Colon (tissue), 2 donors: Measurements from ENCODE around the gene USP49.

Source experiments
- FAIRE-seq: peaks from 2 replicates; lab custom pipeline; 2012; peaks lifted over from hg19 to GRCh38; lab: Jason Lieb, UNC
- donor health status: control.
- donor health status: control.

Gene USP49

DNA sequence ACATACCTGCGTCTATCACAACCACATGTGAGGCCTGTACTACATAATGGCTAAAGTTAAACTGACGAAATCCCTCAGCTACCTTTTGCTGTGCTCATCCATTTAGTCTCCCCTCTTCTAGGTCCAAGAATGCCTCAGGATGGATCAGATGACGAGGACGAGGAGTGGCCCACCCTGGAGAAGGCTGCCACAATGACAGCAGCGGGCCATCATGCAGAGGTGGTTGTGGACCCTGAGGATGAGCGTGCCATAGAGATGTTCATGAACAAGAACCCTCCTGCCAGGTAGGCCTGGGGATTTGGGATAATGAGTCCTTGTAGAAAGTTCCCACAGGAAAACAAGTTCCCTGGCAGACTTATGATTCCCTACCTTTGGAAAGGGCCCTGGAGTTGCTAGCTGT is 32.1 kb upstream of the USP49 start:
- FAIRE-seq: no peak

DNA sequence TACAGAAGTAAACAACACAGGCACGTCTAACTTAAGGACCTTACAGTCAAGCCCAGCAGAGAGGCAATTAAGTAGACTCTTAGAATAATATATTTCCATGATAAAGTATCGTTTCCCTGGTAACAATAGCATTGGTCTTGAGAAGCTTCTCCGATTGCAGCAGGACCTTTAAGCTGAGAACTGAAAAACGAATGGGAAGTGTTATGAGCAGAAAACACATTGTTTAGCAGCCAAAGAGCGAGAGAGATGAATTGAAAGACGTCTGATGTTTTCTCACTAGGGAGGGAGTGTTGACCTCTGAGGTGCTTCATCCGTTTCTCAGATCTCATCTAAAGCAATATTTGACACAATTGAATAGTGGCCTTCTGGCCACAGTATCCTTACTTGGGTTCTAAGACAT is 27.0 kb upstream of the USP49 start:
- no peak for FAIRE-seq

DNA sequence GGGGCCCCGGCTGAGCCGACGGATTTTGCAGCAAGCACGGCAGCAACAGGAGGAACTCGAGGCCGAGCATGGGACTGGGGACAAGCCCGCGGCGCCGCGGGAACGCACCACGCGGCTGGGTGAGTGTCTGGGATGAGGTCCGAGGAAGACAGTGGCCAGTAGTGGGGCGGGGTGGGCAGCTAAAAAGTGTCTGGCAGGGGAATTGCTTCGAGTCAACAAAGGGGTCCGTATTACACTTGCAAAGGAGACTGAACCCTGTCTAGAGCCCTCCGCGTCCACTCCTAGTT is 26.5 kb upstream of the USP49 start:
- FAIRE-seq: no peak

DNA sequence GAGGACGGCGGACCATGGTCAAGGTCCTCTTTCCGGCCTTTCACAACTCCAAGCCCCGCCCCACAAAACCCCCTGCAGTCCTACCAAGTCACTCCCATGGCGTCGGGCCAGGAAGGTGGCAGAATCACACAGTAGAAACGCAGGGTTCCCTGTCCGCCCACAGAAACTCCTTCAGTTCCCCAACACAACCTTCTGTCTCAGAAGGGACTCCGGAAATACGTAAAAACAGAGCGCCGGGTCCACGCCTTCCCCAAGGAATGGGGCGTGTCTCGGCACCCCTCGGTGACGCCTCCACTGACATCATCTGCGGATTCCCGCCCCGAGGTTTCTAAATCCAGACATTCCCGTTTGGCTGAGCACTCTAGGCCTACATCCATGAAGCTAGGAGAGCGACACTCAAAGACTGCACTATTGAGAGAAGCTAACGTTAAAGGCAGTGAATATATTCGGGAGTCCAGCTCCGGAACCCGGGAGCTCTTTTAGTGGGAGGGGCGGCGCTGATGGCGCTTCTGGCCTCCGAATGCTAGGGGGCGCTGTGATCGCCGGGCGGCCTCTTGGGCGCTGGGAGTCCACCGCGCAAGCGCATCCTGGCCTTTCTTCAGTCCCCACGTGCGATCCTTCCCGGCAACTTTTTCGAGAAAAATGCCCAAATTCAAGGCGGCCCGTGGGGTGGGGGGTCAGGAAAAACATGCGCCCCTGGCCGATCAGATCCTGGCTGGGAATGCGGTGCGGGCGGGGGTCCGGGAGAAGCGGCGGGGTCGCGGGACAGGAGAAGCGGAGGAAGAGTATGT is 25.9 kb upstream of the USP49 start, which contains the start of the genes BYSL and MED20:
TSS of gene BYSL (plus strand) at position 579 of the 791 bp plus-strand sequence. CDS start at position 643, 64 bp downstream.
TSS of gene MED20 (minus strand) at position 219 of the 791 bp plus-strand sequence. CDS start at position 98, 121 bp downstream.
- FAIRE-seq: no peak

DNA sequence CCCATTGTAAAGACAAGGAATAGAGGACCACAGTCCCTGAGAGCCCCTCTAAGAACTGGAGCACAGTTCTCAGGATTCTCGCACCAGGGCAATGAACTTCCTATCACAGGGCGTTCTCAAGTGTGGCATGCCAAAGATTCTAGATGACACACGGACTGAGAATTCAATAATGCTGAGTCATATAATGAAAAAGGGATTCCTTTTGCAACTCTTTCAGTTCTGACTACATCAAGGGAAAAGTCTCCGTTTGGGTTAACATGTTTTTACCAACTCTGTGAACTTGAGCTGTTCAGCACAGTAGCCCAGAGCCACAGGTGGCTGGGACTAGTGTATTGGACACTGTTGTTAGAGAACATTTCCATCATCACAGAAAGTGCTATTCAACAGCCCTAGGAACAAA is 22.4 kb upstream of the USP49 start:
- no peak for FAIRE-seq

DNA sequence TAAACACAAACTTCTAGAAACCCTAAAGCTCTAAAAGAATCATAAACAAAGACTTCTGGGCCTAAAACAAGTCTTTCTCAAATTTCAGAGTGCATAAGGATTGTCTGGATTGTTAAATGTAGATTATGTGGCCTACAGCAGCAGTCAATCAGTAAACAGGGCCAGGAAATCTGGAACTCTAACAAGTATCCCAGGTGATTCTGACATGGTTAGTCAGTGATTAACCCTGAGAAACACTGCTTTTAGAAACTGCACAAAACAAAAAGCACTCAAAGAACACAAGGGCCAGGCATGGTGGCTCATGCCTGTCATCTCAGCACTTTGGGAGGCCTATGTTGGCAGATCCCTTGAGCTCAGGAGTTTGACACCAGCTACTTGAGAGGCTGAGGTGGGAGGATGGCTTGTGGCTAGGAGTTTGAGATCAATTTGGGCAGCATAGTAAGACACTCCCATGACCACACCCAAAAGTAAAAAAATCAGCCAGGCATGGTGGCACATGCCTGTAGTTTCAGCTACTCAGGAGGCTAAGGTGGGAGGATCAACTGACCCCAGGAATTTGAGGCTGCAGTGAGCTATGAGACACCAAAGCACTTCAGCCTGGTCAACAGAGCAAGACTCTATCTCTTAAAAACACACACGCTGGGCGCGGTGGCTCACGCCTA is 19.8 kb upstream of the USP49 start:
- FAIRE-seq: no peak

DNA sequence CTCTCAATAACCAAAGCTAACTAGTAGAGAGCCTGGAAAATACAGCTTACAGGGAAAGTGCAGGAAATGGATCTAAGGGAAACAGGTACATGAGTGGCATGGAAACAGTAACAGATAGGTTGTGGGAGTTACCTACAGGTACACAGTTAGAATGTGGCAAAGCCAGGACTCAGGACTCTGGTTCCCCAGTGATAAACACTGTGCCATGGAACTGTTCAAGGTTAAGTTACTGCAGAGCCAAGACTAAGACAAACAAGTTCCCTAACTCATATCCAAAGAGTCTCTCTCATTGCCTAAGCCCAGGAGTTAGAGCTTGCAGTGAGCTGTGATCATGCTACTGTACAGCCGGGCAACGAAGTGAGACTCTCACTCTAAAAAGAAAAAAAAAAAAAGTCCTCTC is 19.2 kb upstream of the USP49 start:
- no peak for FAIRE-seq

DNA sequence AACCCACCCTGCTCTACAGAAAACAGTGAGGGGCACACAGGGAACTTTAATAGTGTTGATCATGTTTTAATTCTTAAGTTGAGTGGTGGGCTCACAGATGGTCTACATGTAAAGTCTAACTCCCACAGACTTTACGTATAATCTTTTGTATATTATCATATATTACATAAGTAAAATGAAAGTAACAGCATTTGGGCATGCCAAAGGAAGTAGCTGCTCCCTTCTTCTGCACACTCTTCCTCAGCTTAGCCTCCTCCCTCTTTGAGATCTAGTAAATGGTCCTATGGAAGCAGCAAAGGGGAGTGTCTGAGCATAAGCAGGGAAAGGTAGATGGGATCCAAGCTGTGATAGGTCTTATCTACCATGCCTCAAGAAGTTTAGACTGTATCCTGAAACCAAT is 14.6 kb upstream of the USP49 start:
- FAIRE-seq: no peak

DNA sequence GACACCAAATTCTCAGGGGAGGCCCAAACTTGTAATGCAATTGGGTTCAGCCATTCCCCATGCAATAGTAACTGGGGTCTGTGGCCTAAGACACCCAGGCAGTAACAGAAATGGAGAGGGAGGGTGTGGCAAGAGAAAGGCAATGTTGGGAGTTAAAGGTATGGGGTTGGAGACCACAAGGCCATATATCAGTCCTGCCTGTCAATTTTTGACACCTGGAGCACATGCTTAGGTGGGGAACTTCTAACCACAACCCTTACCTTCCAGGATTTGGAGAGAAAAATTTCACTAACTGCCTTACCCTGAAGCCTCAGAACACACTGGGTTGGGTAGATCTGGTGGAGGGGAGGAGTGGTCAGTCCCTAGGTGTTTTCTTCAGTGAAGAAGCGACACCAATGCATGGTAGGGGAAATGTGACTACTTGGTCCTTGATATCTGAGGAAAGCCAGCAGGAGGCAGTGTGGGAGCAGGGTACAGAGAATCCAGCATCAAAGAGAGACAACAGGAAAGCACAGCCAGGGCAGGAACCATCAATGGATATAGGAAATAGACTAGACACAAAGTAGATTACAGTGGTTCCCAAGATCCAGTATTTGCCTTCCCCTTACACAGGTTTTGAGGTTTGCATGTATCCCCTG is 6.8 kb upstream of the USP49 start:
- no peak for FAIRE-seq

DNA sequence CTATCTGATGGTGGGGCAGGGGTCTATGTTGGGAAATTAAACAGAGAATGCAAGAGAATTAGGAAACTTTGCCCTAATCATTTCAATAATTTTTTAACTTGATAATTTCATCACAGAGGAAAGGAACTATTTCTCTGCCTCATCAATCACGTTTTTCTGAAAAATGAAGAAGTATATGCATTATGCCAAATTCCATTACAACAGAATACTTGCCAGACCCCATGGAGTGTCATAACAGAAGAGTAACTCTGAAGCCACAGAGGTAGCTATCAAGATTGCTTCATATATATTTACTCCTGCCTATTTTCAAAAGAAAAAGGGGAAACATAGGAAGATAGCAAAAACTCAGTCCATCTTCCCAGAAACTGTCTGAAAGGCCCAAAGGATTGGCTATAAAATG is 5.7 kb upstream of the USP49 start:
- no peak for FAIRE-seq

DNA sequence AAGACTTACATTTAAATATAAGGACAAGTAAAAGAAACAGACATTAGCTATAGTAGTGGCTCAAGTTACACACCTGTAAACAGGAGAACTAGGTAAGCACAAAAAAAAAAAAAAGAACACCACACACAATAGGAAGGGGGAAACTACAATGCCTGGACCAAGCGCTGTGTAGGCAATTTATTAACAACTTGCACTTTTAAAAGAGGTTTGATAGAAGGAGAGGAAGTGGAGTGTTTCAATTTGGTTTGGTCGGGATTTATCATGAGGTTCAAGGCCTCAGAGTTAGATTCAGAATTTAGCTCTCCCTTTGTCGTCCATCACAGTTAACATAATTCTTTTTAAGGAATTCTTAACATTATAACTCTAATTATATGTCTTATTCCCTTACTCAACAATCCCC is 1.1 kb upstream of the USP49 start:
- no peak for FAIRE-seq

DNA sequence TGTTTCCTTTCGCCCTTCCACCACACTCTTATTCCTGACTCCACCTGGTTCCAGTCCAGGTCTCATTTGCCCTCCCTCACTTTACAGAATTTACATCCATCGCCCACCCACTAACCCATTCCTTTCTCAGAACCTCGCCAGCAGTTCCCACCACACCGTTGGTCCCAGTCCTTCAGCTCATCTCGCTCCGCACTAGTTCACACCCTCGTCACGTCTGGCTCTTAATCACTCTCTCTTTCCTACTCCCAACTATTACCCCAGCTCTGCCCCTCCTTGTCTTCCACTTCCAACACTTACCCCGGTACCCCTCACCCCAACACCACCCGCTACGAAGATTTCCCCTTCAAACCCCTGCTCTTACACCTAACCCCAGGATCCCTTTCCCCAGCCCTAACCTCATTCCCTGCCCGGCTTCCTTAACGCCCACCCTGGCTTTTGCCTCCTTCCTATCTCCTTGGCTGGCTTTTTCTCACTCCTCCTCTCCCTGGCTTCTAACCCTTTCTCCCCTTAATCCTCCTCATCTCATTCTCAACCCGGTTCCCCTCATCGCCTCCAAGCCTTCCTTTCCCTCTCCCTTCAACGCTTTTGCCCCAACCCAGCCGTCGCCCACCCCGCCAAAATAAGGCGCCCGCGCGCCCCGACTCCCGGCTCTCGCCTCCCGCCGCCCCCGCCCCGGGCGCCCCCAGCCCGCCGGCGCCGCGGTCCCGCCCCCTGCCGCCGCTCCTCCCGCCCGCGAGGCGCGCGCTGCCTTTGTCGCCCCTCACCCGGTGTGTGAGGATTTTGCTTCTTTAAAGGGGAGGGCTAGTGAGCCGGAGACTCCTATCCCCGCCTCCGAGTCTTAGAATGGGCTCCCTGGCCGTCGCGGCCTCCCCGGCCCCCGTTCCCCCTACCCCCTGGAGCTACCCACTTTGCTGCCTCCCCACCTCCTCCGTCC is 542 bp downstream of the USP49 start:
- no peak for FAIRE-seq

DNA sequence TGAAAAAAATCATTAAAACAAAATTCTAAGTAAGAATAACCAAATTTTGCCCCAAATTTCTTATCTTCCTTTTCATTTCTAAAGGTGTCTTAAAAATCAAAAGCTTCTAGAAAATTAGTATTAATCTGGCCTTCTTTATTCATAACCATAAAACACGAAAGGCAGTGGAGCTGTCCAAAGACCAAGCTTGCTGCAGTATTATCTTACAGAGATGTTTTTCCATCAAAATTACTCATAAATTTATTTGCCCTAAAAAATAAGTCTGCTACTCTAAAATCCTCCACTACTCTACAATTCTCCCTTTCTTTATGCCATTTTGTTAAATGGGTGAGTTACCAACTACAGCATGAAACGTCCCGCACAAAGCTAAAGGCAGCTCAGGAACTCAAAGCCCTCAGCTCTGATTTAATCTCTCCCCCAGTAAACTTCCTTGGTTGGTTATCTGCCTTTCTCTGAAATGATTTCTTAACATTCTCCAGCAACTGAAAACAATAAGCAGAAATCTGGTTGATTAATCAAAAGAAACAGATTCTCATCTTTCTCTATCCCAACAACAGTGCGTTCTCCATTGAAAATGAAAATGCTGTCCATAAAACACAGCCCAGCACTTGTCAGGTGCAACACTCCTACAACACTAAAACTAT is 2.1 kb downstream of the USP49 start:
- FAIRE-seq: no peak

DNA sequence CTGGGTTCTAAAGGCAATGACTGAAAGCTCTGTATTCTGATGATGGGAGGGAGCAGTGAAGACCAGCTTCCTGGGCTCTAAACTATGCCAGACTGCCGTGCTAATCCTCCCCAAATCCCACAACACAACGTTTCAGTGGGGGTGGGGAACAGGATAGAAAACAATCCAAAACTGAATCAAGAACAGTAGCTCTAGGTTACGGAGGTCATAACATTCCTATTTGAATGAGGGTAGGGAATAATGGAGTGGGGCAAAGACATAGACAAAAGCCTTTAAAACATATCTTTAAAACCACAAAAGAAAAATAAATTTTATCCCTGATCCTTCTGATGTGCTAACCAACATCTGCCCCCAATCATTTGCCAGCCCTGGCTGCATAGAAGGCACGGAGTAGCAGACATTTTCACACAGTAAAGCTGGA is 7.8 kb downstream of the USP49 start:
- FAIRE-seq: no peak

DNA sequence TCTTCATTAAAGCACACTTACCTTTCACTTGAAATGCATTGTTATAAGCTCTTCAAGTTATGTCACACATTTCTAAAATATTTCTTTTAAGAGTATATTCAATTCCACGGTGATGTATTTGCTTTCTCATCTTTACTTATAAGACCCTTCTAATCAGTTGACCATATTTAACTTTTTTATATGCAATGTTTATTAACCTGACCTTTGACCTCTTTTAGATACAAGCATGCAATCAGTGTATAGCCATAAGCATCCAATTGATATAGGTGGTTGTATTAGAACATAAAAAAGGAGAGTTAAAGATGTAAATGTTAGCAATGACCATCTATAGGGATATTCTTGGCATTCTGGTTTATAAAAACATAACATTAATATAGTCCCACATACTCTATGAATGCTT is 9.2 kb downstream of the USP49 start:
- no peak for FAIRE-seq

DNA sequence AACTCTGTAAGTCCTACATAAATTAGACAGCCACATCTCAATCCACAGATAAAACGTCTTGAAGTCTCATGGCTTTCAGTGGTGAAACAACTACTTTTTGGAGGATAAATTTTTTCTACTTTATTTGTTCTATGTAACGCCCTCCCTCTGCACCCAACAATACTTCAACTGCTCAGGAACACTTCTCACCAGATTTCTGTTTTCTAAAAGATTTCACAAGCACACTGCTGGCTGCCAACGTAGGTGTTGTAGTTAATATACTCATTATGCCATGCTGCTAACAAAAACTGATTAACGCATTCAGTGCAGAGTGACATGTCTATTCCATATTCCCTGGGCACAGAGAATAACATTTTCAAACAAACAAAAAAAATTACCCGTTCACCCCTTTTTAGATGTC is 10.2 kb downstream of the USP49 start:
- FAIRE-seq: no peak

DNA sequence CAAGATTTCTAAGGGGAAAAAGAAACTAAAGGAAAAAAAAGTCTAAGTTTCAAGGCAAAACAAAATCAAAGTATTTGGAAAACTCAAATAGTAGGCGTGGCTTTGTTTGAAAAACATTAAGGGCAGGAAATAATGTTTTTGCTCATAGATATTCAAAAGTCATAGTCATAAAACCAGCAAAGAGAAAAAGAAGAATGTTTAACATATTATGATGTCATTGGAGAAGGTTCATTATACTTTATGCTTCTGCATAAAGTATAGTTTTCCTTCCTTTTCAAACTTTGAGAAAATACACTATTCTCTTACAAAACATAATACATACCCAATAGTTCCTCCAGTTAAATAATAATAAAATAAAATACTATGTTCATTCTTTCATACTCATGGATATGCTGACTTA is 13.7 kb downstream of the USP49 start:
- no peak for FAIRE-seq

DNA sequence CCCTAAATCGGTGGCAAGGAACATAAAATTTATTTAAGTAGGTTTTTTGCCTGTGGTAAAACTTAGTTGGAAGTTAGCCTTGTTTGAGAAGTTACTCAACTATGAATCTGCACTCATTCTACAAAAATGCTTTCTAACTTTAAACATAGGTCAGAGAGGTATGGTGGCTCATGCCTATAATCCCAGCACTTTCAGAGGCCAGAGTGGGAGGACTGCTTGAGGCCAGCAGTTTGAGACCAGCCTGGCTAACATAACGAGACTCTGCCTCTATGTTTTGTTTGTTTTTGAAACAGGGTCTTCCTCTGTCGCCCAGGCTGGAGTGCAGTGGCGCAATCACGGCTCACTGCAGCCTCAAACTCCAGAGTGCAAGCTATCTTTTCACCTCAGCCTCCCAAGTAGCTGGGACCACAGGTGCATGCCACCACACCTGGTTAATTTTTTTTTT is 16.2 kb downstream of the USP49 start:
- FAIRE-seq: no peak

DNA sequence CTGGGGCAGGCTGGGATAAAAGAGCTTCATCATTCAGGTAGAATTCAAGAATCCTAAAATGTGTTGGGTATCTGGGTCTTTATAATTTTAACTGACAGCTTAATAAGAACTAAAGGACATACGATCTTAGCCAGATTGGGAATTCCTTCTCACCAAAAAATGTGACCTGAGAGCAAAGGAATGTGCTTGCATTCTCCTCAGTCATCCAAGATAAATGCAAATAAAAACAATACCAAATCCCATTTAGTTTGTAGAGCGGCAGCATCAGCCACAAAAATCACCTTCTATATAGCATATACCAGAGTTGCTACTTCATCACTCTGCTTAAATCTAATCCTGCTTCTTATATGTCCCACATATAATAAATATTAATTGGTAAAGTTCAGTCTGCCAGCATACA is 16.9 kb downstream of the USP49 start:
- no peak for FAIRE-seq

DNA sequence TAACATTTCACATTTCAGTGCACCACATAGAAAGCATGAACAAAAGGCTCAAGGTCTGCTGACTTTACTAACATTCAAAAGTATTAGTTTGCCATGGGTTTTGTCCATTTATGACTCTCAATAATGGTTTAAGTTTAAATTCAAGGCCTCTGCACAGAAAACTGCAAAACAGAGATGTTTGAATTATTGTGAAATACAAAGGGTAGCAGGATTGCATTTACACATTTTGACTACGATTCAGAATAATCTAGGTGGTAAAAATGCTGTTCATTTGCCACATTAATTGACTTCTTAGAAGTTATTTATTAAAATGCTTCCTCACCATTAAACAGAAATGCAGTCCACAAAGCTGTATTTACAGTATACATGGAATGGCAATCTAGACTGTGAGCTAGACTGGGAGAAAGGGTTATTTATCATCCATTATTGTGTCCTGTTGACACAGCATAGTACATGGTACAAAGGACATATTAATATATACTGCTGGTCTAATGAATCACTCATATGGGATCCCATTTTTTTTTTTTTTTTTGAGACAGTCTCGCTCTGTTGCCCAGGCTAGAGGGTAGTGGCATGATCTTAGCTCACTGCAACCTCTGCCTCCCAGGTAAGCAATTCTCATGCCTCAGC is 18.0 kb downstream of the USP49 start:
- no peak for FAIRE-seq

DNA sequence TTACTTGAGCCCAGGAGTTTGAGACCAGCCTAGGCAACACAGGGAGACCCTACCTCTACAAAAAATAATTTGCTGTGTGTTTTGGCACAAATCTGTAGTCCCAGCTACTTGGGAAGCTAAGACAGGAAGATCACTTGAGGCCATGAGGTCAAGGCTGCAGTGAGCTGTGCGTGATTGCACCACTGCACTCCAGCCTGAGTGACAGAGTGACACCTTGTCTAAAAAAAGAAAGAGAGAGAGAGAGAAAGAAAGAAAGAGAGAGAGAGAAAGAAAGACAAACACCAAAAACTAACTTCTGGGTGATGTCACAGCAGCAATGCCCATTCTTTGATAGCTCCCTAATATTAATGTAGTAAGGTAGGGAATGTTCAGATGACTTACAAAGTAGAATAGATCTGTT is 20.4 kb downstream of the USP49 start:
- FAIRE-seq: no peak
